Measurements from ENCODE around the gene TACC2. TPM values are rescaled to one million over a fixed set of nuclear protein-coding genes. Genes with fewer than 3 reads are reported as not detected.
"Not testable (repeated sequence)": the region's sequence is repeated elsewhere in the genome, so short reads cannot be mapped to it uniquely, and the experiment has no call there.

The TACC2 gene
- polyA plus RNA-seq, 5 donors = 15.5 to 32.4 (median 24.3) TPM

- peak; percentile 70 to 79 for DNase-seq
Measured at GRCh38 chr10:122021379-122021778, 32.4 kb downstream of the TACC2 start.

- no peak for DNase-seq
Measured at GRCh38 chr10:122021828-122022227, 32.9 kb downstream of the TACC2 start.

- no peak for DNase-seq
Measured at GRCh38 chr10:122022276-122022675, 33.3 kb downstream of the TACC2 start.

- not testable (repeated sequence) for DNase-seq
Measured at GRCh38 chr10:122023257-122023656, 34.3 kb downstream of the TACC2 start.

- DNase-seq = no peak
Measured at GRCh38 chr10:122029499-122030199, 40.7 kb downstream of the TACC2 start.

- no peak for DNase-seq
Measured at GRCh38 chr10:122030200-122030552, 41.2 kb downstream of the TACC2 start.

GRCh38 chr10:122033224-122033926 lies 44.4 kb downstream of the TACC2 start:
- DNase-seq = no peak

GRCh38 chr10:122034149-122034756 lies 45.3 kb downstream of the TACC2 start:
- no peak for DNase-seq

GRCh38 chr10:122040786-122041185 lies 51.8 kb downstream of the TACC2 start:
- DNase-seq = no peak

- no peak for DNase-seq
Measured at GRCh38 chr10:122042836-122043235, 53.9 kb downstream of the TACC2 start.

- DNase-seq = peak in 1 of 2 donors; percentile 32
Measured at GRCh38 chr10:122044045-122044661, 55.2 kb downstream of the TACC2 start.

GRCh38 chr10:122044713-122045112 lies 55.8 kb downstream of the TACC2 start:
- DNase-seq = peak; percentile 61 to 67

GRCh38 chr10:122045212-122045611 lies 56.2 kb downstream of the TACC2 start:
- no peak for DNase-seq

- DNase-seq = no peak
Measured at GRCh38 chr10:122047560-122047959, 58.6 kb downstream of the TACC2 start.

- DNase-seq = no peak
Measured at GRCh38 chr10:122049076-122049475, 60.1 kb downstream of the TACC2 start.

- no peak for DNase-seq
Measured at GRCh38 chr10:122050311-122050710, 61.3 kb downstream of the TACC2 start.

- DNase-seq = no peak
Measured at GRCh38 chr10:122050811-122051210, 61.8 kb downstream of the TACC2 start.

- DNase-seq = peak; percentile 38 to 50
Measured at GRCh38 chr10:122051609-122052385, 62.8 kb downstream of the TACC2 start.

- DNase-seq = no peak
Measured at GRCh38 chr10:122052701-122053100, 63.7 kb downstream of the TACC2 start.

GRCh38 chr10:122053314-122053713 lies 64.4 kb downstream of the TACC2 start:
- no peak for DNase-seq
